Measurements from ENCODE around the gene BIN1. TPM values are rescaled to one million over a fixed set of nuclear protein-coding genes. Genes with fewer than 3 reads are reported as not detected.

Gene BIN1
- total RNA-seq, 1 experiment from 2014 or later = 58.6 TPM

GRCh38 chr2:127105656-127106456, 1.1 kb downstream of the BIN1 start:
- TF ChIP-seq TCF7L2 (IDR thresholded peaks at IDR 0.05; ENCODE audit: low read depth, low read length) (no peak), POLR2AphosphoS5 (IDR thresholded peaks at IDR 0.05; ENCODE audit: low read depth, low read length) (no peak), SIN3A (IDR thresholded peaks at IDR 0.05; ENCODE audit: borderline replicate concordance, insufficient read depth, low read depth, low read length) (no peak), REST (IDR thresholded peaks at IDR 0.05; ENCODE audit: insufficient read depth in 1 of 2, low read depth in 2 of 2, low read length in 1 of 2) (no peak), CTCF (IDR thresholded peaks at IDR 0.05) (no peak)
- Histone ChIP-seq H3K36me3 (ENCODE audit: control insufficient read depth, insufficient read depth, low read length) (peaks cover 2% of the 10 kb centered on the region; the same call in 1 of the 2 replicates), H3K9me3 (ENCODE audit: control insufficient read depth, insufficient read depth, low read depth, low read length) (no peaks in the 10 kb centered on the region), H3K27me3 (ENCODE audit: control insufficient read depth, insufficient read depth, low read length) (no peaks in the 10 kb centered on the region), H3K27ac (ENCODE audit: low read length) (peak overlapping the region; percentile 70), H3K4me1 (ENCODE audit: control insufficient read depth, insufficient read depth, low read length) (peaks cover 27% of the 10 kb centered on the region), H3K4me3 (ENCODE audit: low read depth in 2 of 2, low read length in 2 of 2) (peak overlapping the region; percentile 61 to 72)
- CTCF ChIA-PET = interaction anchor here (0.9 to 1.4 kb wide), 2 partner anchors 38 to 81 kb away, joined by 3 read pairs; no protein-coding TSS in a partner anchor
- intact Hi-C loops (cut with micrococcal nuclease; ENCODE audit: unreplicated experiment) = no loop called here
- DNase-seq (ENCODE audit: low read depth, low spot score) = no peak
- no TSS peak for BruUV-seq (replicated peaks)
- POLR2A ChIA-PET = no interaction called here
- ATAC-seq = peak; percentile 4; the same call in 1 of the 2 replicates
- in situ Hi-C loops (cut with HindIII; ENCODE audit: low pct_unique_long_range_greater_than_20kb, low sequenced_read_pairs) = no loop called here

GRCh38 chr2:127104881-127105655, 1.9 kb downstream of the BIN1 start:
- no peaks in the 10 kb centered on the region for H3K27me3 ChIP-seq (ENCODE audit: control insufficient read depth, insufficient read depth, low read length)
- BruUV-seq (replicated peaks) = no TSS peak
- no peaks in the 10 kb centered on the region for H3K9me3 ChIP-seq (ENCODE audit: control insufficient read depth, insufficient read depth, low read depth, low read length)
- H3K4me1 ChIP-seq (ENCODE audit: control insufficient read depth, insufficient read depth, low read length) = peaks cover 35% of the 10 kb centered on the region
- H3K4me3 ChIP-seq (ENCODE audit: low read depth in 2 of 2, low read length in 2 of 2) = peak overlapping the region; percentile 61 to 72
- intact Hi-C loops (cut with micrococcal nuclease; ENCODE audit: unreplicated experiment) (no loop called here), in situ Hi-C loops (cut with HindIII; ENCODE audit: low pct_unique_long_range_greater_than_20kb, low sequenced_read_pairs) (no loop called here)
- DNase-seq (ENCODE audit: low read depth, low spot score) (no peak), ATAC-seq (no peak)
- H3K27ac ChIP-seq (ENCODE audit: low read length) = peak overlapping the region; percentile 70
- peaks cover 2% of the 10 kb centered on the region; the same call in 1 of the 2 replicates for H3K36me3 ChIP-seq (ENCODE audit: control insufficient read depth, insufficient read depth, low read length)
- no peak for TF ChIP-seq SIN3A (IDR thresholded peaks at IDR 0.05; ENCODE audit: borderline replicate concordance, insufficient read depth, low read depth, low read length)
- TF ChIP-seq TCF7L2 (IDR thresholded peaks at IDR 0.05; ENCODE audit: low read depth, low read length) = no peak
- no peak for TF ChIP-seq REST (IDR thresholded peaks at IDR 0.05; ENCODE audit: insufficient read depth in 1 of 2, low read depth in 2 of 2, low read length in 1 of 2)
- no peak for TF ChIP-seq POLR2AphosphoS5 (IDR thresholded peaks at IDR 0.05; ENCODE audit: low read depth, low read length)
- TF ChIP-seq CTCF (IDR thresholded peaks at IDR 0.05) = no peak
- CTCF ChIA-PET = interaction anchor here (1.4 kb wide), 1 partner anchor 37 kb away, joined by 3 read pairs; no protein-coding TSS in a partner anchor
- POLR2A ChIA-PET = no interaction called here

All from Panc1 (cell line).